ENCODE data around the gene FERMT1. TPM values are rescaled to one million over a fixed set of nuclear protein-coding genes. Genes with fewer than 3 reads are reported as not detected.
"Not testable (repeated sequence)": the region's sequence is repeated elsewhere in the genome, so short reads cannot be mapped to it uniquely, and the experiment has no call there.

Gene FERMT1
- total RNA-seq, 1 donor from 2014 or later = 8.4 TPM

GRCh38 chr20:6038256-6038655, 84.6 kb downstream of the FERMT1 start:
- Mint-ChIP-seq H3K27ac (peak overlapping the region; percentile 39), H3K4me1 (ENCODE audit: low read depth) (peaks cover 10% of the 10 kb centered on the region), H3K27me3 (no peaks in the 10 kb centered on the region), H3K4me3 (ENCODE audit: low read depth) (no peak overlapping the region), H3K36me3 (ENCODE audit: insufficient read depth) (peaks cover 34% of the 10 kb centered on the region), H3K9me3 (ENCODE audit: low read depth) (no peaks in the 10 kb centered on the region)
- TF ChIP-seq CTCF (IDR thresholded peaks at IDR 0.05; ENCODE audit: unreplicated experiment) = no peak
- no peak for DNase-seq (ENCODE audit: low spot score, unreplicated experiment)

- no peaks in the 10 kb centered on the region for H3K9me3 Mint-ChIP-seq (ENCODE audit: low read depth)
- no peak for TF ChIP-seq CTCF (IDR thresholded peaks at IDR 0.05; ENCODE audit: unreplicated experiment)
Observed at GRCh38 chr20:6037082-6037481, 85.7 kb downstream of the FERMT1 start.

DNA sequence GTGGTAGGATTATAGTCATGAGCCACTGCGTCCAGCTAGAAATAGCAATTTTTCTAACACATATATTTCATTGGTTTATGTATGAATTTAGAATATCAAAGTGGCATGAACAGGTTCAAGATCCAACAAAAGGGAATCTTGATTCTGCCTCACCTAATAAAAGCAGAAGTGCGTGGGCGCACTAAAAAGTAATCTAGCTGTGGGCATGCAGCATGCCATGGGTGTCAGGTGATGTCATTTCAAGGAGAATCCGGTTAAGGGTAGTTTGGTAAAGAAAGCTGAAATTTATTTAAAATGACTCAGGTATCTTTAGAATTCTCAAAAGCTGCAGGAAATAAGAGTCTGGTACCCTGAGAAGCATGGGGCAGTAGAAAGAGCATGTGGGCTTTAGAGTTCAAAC, 86.6 kb downstream of the FERMT1 start:
- H3K4me1 Mint-ChIP-seq (ENCODE audit: low read depth) = peaks cover 10% of the 10 kb centered on the region
- no peaks in the 10 kb centered on the region for H3K9me3 Mint-ChIP-seq (ENCODE audit: low read depth)
- no peak for DNase-seq (ENCODE audit: low spot score, unreplicated experiment)
- no peaks in the 10 kb centered on the region for H3K27me3 Mint-ChIP-seq
- peaks cover 25% of the 10 kb centered on the region for H3K36me3 Mint-ChIP-seq (ENCODE audit: insufficient read depth)
- no peak for TF ChIP-seq CTCF (IDR thresholded peaks at IDR 0.05; ENCODE audit: unreplicated experiment)
- no peak overlapping the region for H3K27ac Mint-ChIP-seq
- no peak overlapping the region for H3K4me3 Mint-ChIP-seq (ENCODE audit: low read depth)

More at GRCh38 chr20:6037082-6037481, 85.7 kb downstream of the FERMT1 start:
- Mint-ChIP-seq H3K27ac (no peak overlapping the region), H3K4me3 (ENCODE audit: low read depth) (no peak overlapping the region), H3K4me1 (ENCODE audit: low read depth) (peaks cover 10% of the 10 kb centered on the region), H3K36me3 (ENCODE audit: insufficient read depth) (peaks cover 29% of the 10 kb centered on the region), H3K27me3 (no peaks in the 10 kb centered on the region)
- no peak for DNase-seq (ENCODE audit: low spot score, unreplicated experiment)

GRCh38 chr20:6034134-6034969, 88.5 kb downstream of the FERMT1 start:
- H3K36me3 Mint-ChIP-seq (ENCODE audit: insufficient read depth) = peaks cover 15% of the 10 kb centered on the region
- no peak for DNase-seq (ENCODE audit: low spot score, unreplicated experiment)
- peaks cover 10% of the 10 kb centered on the region for H3K4me1 Mint-ChIP-seq (ENCODE audit: low read depth)
- H3K4me3 Mint-ChIP-seq (ENCODE audit: low read depth) = no peak overlapping the region
- peak overlapping the region; percentile 10 for H3K27ac Mint-ChIP-seq
- no peak for TF ChIP-seq CTCF (IDR thresholded peaks at IDR 0.05; ENCODE audit: unreplicated experiment)
- H3K9me3 Mint-ChIP-seq (ENCODE audit: low read depth) = no peaks in the 10 kb centered on the region
- no peaks in the 10 kb centered on the region for H3K27me3 Mint-ChIP-seq

- H3K9me3 Mint-ChIP-seq (ENCODE audit: low read depth); H3K27me3 Mint-ChIP-seq; H3K27ac Mint-ChIP-seq; H3K4me3 Mint-ChIP-seq (ENCODE audit: low read depth); DNase-seq (ENCODE audit: low spot score, unreplicated experiment): not testable (repeated sequence)
- Mint-ChIP-seq H3K36me3 (ENCODE audit: insufficient read depth) (peaks cover 12% of the 10 kb centered on the region), H3K4me1 (ENCODE audit: low read depth) (peaks cover 10% of the 10 kb centered on the region)
Observed at GRCh38 chr20:6032907-6033306, 89.9 kb downstream of the FERMT1 start.

Measured in progenitor cell of endocrine pancreas (in vitro differentiated cells).